Upper lobe of right lung (tissue), 1 donor: Measurements from ENCODE around the gene HDAC4. TPM values are rescaled to one million over a fixed set of nuclear protein-coding genes. Genes with fewer than 3 reads are reported as not detected.

Source experiments
- ATAC-seq: fragments of 200-7000 bp; cut with Tn5 transposase; one replicate; pipeline ENCODE4 v1.9.1; 2020; ENCODE audit warnings: mild to moderate bottlenecking, moderate library complexity
- DNase-seq: peaks from one replicate; pipeline ENCODE4 v3.0.0-alpha.2; 2020
- H3K27ac ChIP-seq: fragments of 200-600 bp; one replicate; pipeline ENCODE4 v1.8.0; 2022
- H3K27me3 ChIP-seq: fragments of 200-600 bp; one replicate; pipeline ENCODE4 v1.8.0; 2022; ENCODE audit warnings: mild to moderate bottlenecking
- H3K36me3 ChIP-seq: fragments of 200-600 bp; one replicate; pipeline ENCODE4 v1.8.0; 2022
- H3K4me1 ChIP-seq: fragments of 200-600 bp; one replicate; pipeline ENCODE4 v1.8.0; 2022
- H3K4me3 ChIP-seq: fragments of 200-600 bp; one replicate; pipeline ENCODE4 v1.8.0; 2022; ENCODE audit warnings: mild to moderate bottlenecking
- H3K9me3 ChIP-seq: fragments of 200-600 bp; one replicate; pipeline ENCODE4 v1.8.0; 2022
- CTCF ChIP-seq: fragments of 200-600 bp; IDR thresholded peaks from one replicate; pipeline ENCODE4 v1.8.0; 2022; ENCODE audit warnings: antibody characterized with exemption
- intact Hi-C: fragments of 100-400 bp; cut with DNase I; formaldehyde crosslinking; loops from one replicate; pipeline ENCODE4 v1.11.0; 2022
- total RNA-seq: library from RNA; stranded (reverse); fragmentation: NEBNext Ultra II Directional; extraction: Animal tissue kit (Norgen Biotek cat#: 25700); gene quantifications from one replicate; pipeline ENCODE4 v1.2.1, GENCODE V29; 2021
- donor health status: DM: no; HTN: yes; CAD: no; lungs with severe emphysema.

The HDAC4 gene
- total RNA-seq, 1 donor from 2014 or later, result 44.1 TPM

- Histone ChIP-seq H3K4me3 (no peak overlapping the region), H3K36me3 (no peaks in the 10 kb centered on the region), H3K9me3 (no peaks in the 10 kb centered on the region), H3K4me1 (no peaks in the 10 kb centered on the region), H3K27ac (no peak overlapping the region), H3K27me3 (peaks cover 9% of the 10 kb centered on the region)
- intact Hi-C loops, result no loop called here
- no peak for TF ChIP-seq CTCF
- no peak for ATAC-seq
- no peak for DNase-seq
Observed at GRCh38 chr2:239037559-239037910, 363.3 kb downstream of the HDAC4 start.

- TF ChIP-seq CTCF, result no peak
- no peak overlapping the region for H3K27ac ChIP-seq
- H3K4me3 ChIP-seq, result no peak overlapping the region
- DNase-seq (peak; percentile 25), ATAC-seq (no peak)
- intact Hi-C loops, result no loop called here
- H3K4me1 ChIP-seq, result no peaks in the 10 kb centered on the region
- H3K27me3 ChIP-seq, result peaks cover 9% of the 10 kb centered on the region
- H3K9me3 ChIP-seq, result no peaks in the 10 kb centered on the region
- H3K36me3 ChIP-seq, result no peaks in the 10 kb centered on the region
Observed at GRCh38 chr2:239036819-239037558, 363.8 kb downstream of the HDAC4 start.

- Histone ChIP-seq H3K27ac (no peak overlapping the region), H3K4me1 (no peaks in the 10 kb centered on the region), H3K9me3 (no peaks in the 10 kb centered on the region), H3K36me3 (no peaks in the 10 kb centered on the region), H3K27me3 (peaks cover 9% of the 10 kb centered on the region), H3K4me3 (no peak overlapping the region)
- intact Hi-C loops, result no loop called here
- TF ChIP-seq CTCF, result no peak
- DNase-seq, result peak; percentile 58
- no peak for ATAC-seq
Observed at GRCh38 chr2:239035997-239036731, 364.7 kb downstream of the HDAC4 start.

- Histone ChIP-seq H3K4me1 (no peaks in the 10 kb centered on the region), H3K27me3 (peaks cover 9% of the 10 kb centered on the region), H3K27ac (no peak overlapping the region), H3K36me3 (no peaks in the 10 kb centered on the region), H3K4me3 (no peak overlapping the region), H3K9me3 (no peaks in the 10 kb centered on the region)
- DNase-seq, result peak; percentile 76
- intact Hi-C loops, result no loop called here
- ATAC-seq, result peak; percentile 88
- TF ChIP-seq CTCF, result peak; percentile 87
Observed at GRCh38 chr2:239035361-239035814, 365.4 kb downstream of the HDAC4 start.

GRCh38 chr2:239034561-239035341 lies 366.1 kb downstream of the HDAC4 start:
- no peaks in the 10 kb centered on the region for H3K36me3 ChIP-seq
- no peak overlapping the region for H3K27ac ChIP-seq
- ATAC-seq, result peak; percentile 9
- H3K9me3 ChIP-seq, result no peaks in the 10 kb centered on the region
- intact Hi-C loops, result no loop called here
- no peaks in the 10 kb centered on the region for H3K4me1 ChIP-seq
- no peak for DNase-seq
- no peak overlapping the region for H3K4me3 ChIP-seq
- no peak for TF ChIP-seq CTCF
- H3K27me3 ChIP-seq, result peaks cover 9% of the 10 kb centered on the region
